Measurements from ENCODE around the gene ODAD2.

DNA sequence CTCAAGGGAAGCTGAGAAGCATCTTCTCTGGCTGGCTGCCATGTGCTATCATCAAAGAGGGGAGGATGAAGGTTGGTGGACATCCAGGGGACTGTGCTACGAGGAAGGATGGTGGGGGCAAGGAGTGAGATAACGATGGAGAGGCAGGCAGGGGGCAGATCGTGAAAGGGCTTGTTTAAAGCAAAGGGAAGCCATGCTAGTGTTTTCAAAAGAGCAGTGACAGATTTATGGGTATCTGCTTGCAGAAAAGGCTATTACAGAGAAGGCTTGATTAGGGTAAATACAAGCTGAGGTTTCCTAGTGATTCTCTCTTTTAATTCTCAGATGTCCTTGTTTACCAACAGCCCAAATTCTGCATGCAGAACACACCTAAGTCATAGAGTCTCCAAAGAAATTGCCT, 164.4 kb downstream of the ODAD2 start:
- TF ChIP-seq CTCF (IDR thresholded peaks at IDR 0.05) (no peak), POLR2AphosphoS5 (IDR thresholded peaks at IDR 0.05) (no peak)
